NCI-H460 (cell line): ENCODE measurements around the gene NPHP4. TPM values are rescaled to one million over a fixed set of nuclear protein-coding genes. Genes with fewer than 3 reads are reported as not detected.

Source experiments
- DNase-seq: peaks from one replicate; pipeline ENCODE4 v3.0.0-alpha.2; 2016; ENCODE audit warnings: low read depth; ENCODE audit errors: extremely low read depth
- total RNA-seq: library from RNA; depleted of rRNA; stranded (reverse); fragments of >200 nt; shearing (Covaris generic); gene quantifications from 2 replicates; pipeline ENCODE4 v1.2.3, GENCODE V29; 2014

The NPHP4 gene
- total RNA-seq, 1 experiment from 2014 or later: 8.6 TPM

DNA sequence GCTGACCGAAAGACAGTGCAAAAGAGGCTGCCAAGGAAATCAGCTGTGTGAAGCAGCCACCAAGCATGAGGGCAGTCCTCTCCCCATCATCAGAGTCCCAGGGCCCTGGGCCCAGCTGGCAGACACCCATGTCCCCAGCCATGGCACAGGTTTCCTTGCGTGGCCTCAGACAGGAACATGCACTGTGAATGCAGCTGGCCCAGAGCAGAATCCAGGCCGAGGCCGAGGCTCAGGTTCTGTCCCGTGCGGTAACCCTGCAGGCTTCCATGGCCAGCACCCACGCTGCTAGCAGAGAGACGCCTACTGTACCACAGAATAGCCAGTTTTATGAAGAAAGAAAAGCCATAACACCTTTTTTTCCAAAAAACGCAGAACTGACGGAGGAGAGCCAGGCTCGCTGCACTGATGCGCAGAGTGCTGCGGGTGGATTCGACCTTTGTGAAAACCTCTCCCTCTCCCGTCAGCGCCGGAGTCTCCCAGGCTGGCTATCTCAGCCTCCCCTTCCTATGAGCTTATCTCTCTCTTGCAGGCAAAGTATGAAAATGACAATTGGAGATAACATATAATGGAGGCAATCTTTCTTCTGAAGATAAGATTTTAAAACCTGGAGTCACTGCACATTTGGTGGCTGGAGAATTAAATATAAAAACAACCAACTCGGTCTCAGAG is 106.6 kb downstream of the NPHP4 start:
- DNase-seq: no peak

DNA sequence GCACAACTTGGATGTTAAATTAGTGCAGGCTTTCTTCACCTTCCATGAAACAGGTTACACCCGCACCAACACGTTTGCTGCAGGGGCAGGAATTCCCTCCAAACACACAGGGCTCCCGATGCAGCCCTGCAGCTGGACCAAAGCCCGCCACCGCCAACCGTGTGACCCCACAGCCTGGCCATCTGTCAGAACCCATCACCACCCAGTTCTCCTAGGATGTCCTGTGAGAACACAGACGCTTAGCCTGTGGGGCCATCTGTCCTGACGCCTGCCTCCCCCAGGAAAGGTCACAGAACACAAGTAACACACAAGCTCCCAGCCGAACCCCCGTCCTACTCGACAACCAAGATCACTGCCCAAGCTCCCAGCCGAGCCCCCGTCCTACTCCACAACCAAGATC is 108.1 kb downstream of the NPHP4 start:
- no peak for DNase-seq

DNA sequence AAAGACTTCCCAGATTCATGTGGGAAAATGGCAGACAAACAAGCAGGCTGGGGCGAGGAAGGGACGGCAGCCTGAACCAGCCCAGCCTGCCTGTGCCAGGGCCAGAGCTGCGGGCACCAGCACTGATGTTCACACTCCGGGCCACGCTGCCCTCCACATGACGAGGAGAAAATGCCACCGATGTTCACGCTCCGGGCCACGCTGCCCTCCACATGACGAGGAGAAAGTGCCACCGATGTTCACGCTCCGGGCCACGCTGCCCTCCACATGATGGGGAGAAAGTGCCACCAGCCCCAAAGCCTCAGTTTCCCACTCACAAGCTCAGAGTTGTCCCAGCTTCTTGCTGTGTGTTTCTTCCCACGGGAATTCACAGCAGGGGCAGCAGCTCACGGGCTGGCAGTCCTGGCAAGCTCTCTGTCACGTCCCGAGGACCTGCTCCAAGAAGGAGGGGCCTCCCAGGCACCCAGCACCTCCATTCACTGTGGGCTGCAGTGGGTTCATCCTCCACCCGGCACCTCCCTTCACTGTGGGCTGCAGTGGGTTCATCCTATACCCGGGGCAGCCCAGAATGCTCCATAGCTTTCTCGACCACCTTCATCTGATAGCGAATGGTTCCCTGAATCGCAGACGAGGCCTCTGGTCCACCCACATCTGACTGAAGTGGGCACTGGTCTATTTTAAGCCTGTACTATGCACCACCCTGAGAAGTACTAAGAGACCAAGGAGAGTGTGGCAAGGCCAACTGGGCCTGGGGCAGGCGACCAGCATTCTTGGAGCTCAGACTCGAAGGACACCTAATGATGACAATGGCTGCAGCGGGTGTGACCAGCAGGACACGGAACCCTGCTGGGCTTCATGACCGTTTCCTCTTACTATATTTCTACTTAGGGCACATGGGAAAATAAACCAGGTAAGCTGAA is 108.8 kb downstream of the NPHP4 start:
- DNase-seq: no peak

DNA sequence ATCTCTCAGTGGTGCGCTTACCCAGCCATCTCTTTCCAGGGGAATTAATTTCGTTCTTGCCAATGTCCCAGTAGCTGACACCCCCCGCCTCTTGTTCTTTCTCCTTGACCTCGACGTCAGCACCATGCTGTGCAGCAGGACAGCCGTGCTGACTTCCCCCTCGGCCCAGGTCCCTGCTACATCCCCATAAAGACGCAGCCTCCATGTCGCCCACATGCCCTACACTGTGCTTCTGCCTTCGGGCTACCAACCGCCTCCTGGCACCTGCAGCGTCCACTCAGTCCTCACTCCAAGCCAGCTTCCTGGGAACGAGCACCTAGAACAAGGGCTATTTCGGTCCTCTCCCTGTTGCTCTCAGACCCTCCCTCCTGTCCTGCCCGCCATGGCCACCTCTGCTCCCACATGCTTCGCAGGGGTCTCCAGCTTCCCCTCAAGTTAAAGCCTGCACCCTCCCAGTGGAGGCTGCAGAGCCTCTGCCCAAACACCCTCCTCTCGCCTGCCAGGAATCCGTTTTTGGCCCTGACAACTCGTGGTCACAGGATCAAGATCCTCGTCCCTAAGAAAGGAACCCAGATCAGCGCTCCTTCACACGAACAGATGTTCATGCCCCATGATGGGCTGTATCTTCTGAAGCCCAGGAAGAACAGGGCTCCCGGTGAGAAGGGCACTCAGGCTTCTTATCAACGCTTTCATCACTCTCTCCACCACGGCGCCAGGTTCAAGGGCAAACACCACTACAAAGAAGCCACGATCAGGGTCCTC is 109.7 kb downstream of the NPHP4 start:
- DNase-seq: no peak

DNA sequence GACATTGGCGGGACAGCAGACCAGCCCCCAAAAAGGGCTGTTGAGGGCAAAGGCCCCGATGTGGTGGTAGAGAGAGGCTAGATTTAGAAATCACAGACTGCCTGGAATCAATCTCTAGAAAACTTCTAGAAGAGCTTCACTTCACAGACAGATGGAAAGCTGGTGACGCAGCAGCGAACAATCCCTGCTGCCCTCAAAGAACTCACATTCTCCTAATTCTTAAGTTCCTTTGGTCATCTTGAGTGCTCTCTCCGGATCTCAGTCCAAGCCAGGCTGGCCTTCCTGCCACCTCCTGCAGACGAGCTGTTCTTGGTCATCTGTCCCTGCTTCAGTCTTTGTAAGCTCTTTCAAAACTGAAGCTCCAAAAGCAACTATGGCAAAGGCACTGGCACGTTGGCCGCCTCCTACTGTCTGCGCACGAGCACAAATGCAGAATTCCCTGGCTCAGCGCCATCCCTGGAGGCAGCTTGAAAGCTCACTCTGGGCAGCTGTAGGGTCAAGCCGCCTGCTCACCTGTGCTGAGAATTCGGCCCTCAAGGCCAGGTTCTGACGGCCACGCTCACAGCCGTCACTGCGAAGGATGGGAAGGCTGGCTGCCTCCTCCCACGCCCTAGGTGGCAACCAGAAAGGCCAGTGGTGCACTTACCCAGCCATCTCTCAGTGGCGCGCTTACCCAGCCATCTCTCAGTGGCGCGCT is 110.6 kb downstream of the NPHP4 start:
- DNase-seq: no peak

DNA sequence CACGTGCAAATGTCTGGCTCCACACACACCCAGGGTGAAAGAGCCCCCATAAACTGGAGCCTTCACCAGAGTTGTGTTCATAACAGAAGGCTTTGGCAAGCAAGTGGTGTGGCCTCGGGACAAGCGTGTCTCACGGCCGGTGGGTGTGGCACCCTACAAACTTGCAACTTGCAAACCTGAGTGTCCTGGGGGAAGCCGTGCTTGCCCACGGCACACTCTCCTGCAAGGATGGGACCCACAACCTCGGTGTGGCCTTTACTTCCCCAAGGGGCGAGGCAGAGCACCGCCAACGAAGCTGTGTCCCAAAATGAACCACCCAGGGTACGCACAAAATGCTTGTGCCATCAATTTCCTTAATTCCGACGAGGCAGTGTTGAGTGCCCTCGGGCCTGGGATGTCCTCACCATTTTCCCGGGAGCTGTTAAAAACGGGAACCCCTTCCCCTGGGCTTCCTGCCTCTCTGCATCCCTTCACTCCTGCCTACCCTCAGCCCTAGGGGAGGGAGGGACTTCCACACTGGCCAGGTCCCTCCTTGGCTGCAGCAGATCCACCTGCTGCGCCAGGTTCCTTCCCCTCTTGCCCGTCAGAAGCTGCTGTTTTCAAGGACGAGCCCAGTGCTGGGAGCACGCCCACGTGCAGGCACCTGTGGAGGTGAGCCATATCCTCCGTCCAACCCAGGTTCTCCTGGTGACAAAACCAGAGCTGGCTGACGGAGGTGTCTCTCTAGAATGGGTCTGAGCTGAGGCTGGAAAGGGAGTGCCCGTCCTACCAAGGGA is 111.4 kb downstream of the NPHP4 start:
- DNase-seq: no peak

DNA sequence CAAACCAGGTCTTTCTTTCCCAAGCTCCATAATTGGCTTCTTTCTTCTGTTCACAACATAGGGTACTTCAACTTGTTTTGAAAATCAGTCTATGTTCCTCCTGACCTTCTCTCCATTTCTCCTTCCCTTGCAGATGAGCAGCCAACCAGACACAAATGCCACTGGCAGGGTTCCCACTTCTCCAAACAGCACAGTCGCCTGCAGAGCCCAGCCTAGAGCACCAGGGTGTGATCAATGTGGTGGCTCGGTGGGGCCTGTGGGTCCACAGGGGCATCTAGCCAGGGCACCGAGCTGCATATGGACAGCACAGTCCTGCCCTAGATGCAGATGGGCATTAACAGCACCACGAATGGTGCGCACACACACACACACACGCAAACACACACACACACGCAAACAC is 112.8 kb downstream of the NPHP4 start:
- no peak for DNase-seq

DNA sequence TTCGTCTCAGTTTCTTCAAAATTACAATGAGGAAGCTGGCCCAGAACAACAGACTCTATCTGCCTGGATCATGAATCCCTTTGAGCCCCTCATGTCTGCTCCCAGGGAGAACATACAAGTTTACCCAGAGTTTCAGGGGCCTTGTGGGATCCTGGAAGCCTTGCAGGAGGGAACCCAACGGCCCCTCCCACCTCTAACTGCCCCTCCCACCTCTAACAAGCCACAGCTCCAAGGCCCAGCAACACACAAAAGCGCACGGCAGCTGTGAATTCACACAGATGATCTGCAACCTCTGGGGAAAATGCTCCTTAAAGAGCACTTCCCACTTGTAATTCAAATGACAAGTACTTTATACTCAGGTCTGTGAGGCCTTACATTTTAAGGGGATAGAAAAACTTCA is 113.3 kb downstream of the NPHP4 start:
- DNase-seq: no peak

DNA sequence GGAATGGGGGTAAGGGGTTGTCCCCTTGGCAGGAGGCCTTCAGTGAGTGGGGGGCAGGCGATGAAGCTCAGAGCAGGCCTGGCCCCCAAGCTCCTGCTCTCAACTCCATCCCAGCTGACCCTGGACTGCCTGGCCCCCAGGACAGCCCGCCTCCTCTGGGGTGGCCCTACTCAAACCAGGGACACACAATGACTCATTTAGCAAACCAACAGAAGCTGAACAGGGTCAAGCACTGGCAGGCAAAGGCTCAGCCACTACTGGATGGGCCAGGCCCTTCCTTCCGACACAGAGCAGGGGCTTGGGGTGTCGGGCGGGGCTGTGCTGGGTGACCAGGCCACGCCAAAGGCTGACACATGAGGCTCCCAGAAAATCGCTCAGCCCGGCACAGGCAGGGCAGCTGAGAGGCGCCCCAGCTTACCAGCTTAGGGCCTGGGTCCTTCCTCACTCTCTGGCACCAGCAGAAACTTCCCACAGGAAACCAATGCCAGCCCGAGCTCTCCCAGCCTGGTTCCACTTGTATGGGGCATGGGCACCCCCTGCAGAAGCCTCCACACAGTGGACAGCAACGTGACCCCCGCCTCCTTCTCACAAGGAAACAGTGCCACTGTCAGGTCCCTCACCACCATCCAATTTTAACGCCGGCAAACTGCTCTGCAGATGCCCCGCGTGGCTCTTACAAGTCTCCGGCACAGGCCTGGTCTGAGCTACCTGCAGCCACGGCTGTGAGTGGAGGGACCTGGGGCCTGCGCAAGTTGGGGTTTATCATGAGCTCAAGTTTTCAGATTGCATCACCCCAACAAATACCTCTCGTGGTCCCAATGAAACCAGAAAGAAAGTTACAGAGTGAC is 114.3 kb downstream of the NPHP4 start:
- no peak for DNase-seq

DNA sequence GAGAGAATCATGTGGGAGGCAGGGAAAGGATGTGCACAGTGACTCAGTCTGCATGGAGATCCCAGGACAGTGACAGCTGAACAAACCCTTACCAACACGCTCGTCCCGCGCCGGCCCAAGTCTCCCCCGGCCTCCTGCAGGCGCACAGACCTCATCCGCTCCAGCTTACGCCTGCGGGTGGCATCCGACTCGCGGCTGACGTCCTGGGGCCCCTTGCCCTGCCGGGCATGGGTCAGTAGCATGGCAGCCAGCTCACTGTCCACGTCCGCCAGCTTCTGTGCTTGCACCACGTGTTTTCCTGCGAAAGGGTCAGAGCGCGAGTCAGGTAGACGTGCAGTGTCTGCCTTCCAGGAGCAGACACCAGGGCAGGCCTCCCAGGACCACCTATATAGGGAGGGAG is 115.2 kb downstream of the NPHP4 start:
- no peak for DNase-seq

DNA sequence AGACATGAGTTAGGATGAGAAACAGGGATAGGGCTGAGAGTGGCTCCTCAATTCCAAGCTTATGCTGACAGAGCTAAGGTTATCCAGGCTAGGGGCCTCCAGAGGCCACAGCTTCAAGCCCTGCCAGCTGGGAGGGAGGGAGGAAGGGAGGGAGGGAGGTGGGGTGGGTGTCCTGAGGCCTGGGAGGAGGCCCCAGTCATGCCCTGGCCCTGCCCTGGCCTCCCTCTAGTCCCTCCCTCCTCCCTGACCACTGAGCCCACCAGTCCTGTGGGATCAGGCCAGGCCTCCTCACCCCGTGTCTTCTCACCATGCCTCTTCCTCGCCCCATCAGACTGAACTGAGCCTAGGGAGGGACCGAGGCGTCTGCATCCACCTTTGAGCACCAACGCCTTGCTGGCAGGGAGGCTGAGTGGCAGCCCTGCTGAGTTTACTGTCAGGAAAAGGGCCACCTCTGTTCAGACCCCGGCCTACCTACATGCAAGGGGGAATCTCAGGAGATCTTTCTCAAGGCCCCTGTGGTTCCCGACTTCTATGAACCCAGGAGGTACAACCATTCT is 116.1 kb downstream of the NPHP4 start:
- no peak for DNase-seq

DNA sequence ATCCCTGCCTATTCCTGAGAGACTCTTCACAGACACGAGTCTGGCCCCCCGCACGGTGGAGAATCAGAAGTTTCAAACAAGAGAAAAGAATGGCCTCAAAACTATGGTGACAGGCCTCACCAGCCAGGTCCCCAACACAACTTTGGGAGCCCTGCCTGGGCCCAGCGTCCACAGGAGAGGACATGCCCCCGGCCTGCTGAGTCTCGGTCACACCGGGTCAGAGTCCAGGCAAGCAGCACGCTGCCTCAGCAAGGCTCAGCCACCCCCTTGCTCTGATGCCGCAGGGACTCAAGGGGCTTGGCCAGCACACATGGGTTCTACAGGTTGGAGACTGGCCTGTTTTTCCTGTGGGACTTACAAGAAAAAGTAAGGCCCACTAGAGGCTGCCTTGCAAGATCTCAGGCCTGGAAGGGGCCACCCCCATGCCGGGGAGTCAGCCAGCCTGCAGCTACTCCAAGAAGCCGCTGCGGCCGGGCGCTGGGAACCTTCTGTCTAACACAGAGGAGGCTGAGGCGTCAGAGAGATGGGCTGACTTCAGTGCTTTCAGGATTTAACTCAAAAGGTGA is 116.8 kb downstream of the NPHP4 start:
- no peak for DNase-seq

DNA sequence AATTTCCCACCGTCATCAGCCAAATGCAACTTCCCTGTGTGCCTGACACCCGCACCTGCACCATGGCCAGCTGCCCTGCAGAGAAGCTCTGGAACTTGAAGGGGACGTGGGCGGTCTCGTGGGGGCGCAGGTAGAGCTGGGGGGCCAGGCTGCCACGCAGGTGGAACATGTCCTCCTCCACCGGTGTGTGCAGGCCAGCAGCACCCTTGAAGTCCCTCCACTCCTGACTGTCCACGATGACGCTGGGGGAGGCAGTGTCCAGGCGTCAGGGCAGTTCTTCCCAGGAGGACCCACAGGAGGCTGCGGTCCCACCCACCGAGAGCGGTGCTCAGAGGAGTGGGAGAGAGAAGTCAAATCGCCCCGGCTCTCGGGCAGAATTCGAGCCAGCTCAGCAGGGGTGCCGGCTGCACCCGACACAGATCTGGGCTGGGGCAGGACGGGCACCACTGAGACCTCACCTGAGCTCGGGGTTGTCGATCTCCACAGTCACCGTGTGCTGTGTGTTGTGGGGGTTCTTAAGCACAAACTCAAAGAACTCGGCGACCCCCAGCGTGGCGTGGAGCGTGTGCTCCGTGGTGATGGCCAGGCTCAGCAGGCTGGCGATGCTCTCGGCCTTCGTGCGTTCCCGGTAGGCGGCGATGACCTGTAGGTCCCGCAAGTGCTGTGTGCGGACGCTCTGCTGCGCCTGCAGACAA is 117.7 kb downstream of the NPHP4 start:
- DNase-seq: no peak

DNA sequence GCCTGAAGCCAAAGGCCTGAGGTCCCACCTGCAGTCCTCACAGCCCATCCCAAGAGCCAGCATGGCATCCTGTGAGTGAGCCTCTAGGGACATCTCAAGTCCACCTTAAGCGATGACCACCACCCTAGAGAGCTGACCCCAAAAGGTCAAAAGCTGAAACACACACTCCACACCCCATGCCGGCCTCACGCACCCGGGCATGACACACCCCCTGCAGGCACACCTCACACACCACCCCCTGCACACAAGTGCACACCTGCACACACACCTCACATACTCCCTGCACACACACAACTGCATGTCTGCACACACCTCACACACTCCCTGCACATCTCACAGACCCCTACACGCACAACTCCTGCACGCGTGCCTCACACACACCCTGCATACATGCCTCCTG is 118.7 kb downstream of the NPHP4 start:
- DNase-seq: no peak

DNA sequence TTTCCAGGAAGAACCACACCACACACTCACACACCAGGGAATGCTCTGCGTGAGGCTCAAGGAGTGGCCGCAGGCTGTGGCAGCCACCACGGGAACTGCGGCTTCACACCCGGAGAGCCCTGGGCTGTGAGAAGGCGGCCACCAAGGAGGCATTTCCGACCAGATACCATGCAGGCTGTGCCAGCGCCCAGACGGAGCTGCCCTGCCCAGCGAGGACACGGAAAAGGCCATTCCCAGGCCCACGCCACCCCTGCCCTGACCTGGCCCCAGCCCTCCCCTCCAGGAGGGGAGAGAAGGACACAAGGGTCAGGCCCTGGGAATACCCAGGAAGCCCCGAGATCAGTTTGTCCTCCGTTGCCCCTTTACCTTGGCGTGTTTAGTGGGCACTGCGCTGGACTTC is 119.3 kb downstream of the NPHP4 start:
- no peak for DNase-seq

DNA sequence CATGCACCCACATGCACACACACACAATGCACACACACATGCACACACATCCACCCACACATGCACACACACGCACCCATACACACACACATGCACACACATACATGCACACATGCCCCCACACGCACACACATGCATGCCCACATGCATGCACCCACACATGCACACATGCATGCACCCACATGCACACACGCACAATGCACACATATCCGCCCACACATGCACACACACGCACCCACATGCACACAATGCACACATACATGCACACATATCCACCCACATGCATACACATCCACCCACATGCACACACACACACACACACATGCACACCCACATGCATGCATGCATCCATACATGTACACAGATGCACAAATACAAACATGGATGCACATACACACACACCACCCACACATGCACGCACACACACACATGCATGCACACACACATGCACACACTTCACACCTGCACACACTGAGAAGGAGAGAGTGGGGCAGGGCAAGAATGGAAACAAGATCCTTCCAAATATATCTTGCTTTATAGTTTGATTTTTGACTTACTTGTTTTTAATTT is 123.2 kb downstream of the NPHP4 start:
- no peak for DNase-seq

DNA sequence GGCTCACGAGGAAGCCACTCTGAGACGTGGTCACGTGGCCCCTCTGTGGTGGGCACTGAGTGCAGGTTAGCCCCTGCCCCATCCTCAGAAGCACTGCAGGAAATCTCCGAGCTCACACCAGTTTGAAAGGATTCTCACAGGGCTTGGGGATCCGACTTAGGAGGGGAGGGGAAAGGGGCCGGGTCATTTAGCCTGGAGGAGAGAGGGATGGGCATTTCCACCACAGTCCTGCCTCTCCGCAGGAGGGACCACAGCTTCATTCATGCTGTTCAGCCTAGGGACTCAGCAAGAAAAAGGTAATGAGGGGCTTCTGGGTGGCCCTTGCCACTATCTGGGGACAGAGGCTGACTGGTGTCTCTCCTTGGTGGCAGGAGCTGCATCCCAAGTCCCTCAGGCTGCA is 126.5 kb downstream of the NPHP4 start:
- DNase-seq: no peak

DNA sequence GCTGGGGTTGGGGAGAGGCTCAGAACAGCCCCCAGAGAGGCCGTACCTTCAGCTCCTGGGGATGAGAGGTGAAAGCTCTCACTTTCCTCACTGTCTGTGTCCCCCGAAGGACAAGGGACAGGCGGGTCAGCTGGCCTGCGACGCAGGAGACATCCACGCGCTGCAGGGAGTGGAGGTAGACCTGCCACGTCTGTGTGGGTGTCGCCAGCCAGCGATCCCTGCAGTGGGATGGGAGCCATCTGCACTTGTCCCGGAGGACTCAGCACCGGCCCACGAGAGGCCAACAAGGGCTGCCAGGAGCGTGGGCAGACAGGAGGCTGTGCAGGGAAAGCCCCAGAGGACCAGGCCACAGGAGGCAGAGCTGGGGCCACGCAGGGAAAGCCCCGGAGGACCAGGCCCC is 127.2 kb downstream of the NPHP4 start:
- no peak for DNase-seq
